ENCODE data around the gene NHS.
"Not testable (repeated sequence)": the region's sequence is repeated elsewhere in the genome, so short reads cannot be mapped to it uniquely, and the experiment has no call there.

The NHS gene

GRCh38 chrX:17553961-17554482, 179.0 kb downstream of the NHS start:
- no peaks in the 10 kb centered on the region for H3K27me3 ChIP-seq (ENCODE audit: control insufficient read depth, insufficient read depth, low read length)
- H3K4me1 ChIP-seq (ENCODE audit: control insufficient read depth, insufficient read depth, low read length) = peaks cover 27% of the 10 kb centered on the region
- no peak overlapping the region for H3K9ac ChIP-seq (ENCODE audit: low read depth, low read length)
- H3K36me3 ChIP-seq (ENCODE audit: control insufficient read depth, insufficient read depth, low read length) = no peaks in the 10 kb centered on the region
- no peak overlapping the region for H3K4me3 ChIP-seq (ENCODE audit: low read depth, low read length)
- H3K9me3 ChIP-seq (ENCODE audit: control insufficient read depth, insufficient read depth, low read length) = no peaks in the 10 kb centered on the region

- H3K4me3 ChIP-seq (ENCODE audit: low read depth, low read length) = no peak overlapping the region
- H3K4me1 ChIP-seq (ENCODE audit: control insufficient read depth, insufficient read depth, low read length) = peaks cover 26% of the 10 kb centered on the region
- H3K36me3 ChIP-seq (ENCODE audit: control insufficient read depth, insufficient read depth, low read length) = no peaks in the 10 kb centered on the region
- no peak overlapping the region for H3K9ac ChIP-seq (ENCODE audit: low read depth, low read length)
- H3K27me3 ChIP-seq (ENCODE audit: control insufficient read depth, insufficient read depth, low read length) = no peaks in the 10 kb centered on the region
- no peaks in the 10 kb centered on the region for H3K9me3 ChIP-seq (ENCODE audit: control insufficient read depth, insufficient read depth, low read length)
Measured at GRCh38 chrX:17554914-17555313, 179.9 kb downstream of the NHS start.

- H3K36me3 ChIP-seq (ENCODE audit: control insufficient read depth, insufficient read depth, low read length) = no peaks in the 10 kb centered on the region
- H3K9ac ChIP-seq (ENCODE audit: low read depth, low read length) = no peak overlapping the region
- no peaks in the 10 kb centered on the region for H3K9me3 ChIP-seq (ENCODE audit: control insufficient read depth, insufficient read depth, low read length)
- peaks cover 30% of the 10 kb centered on the region for H3K4me1 ChIP-seq (ENCODE audit: control insufficient read depth, insufficient read depth, low read length)
- no peak overlapping the region for H3K4me3 ChIP-seq (ENCODE audit: low read depth, low read length)
- H3K27me3 ChIP-seq (ENCODE audit: control insufficient read depth, insufficient read depth, low read length) = no peaks in the 10 kb centered on the region
Measured at GRCh38 chrX:17555846-17556245, 180.8 kb downstream of the NHS start.

DNA sequence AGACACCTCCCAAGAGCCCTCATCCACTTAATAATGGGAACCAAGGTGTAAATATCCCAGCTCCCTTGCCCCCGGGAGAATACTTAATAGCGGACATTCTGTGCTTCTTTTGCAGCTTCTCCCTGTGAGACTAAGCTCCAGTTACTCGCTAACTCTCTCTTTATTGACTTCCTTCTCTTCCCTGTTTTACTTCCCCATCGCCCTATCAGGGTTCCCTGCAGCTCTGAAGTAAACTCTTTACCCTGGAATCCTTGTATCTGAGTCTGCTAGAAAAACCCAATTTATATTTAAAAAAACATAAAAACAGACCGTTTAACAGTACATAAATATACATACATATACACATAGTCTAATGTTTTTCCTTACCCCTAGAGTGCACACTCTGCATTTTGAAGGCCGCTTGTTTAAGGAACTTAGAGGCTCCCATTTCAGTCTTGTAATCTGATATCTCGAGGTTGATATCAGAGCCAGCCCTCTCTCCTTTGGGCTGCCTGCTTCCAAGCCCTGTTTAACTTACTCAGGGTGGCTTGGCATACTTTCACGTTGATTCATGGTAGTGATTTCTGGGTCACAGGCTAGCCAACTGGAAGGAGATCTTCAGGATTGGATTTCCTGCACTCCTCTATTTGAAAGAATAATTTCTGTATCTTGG, 184.9 kb downstream of the NHS start:
- no peak overlapping the region for H3K4me3 ChIP-seq (ENCODE audit: low read depth, low read length)
- H3K9ac ChIP-seq (ENCODE audit: low read depth, low read length) = no peak overlapping the region
- H3K4me1 ChIP-seq (ENCODE audit: control insufficient read depth, insufficient read depth, low read length) = peaks cover 22% of the 10 kb centered on the region
- H3K36me3 ChIP-seq (ENCODE audit: control insufficient read depth, insufficient read depth, low read length) = no peaks in the 10 kb centered on the region
- H3K9me3 ChIP-seq (ENCODE audit: control insufficient read depth, insufficient read depth, low read length) = no peaks in the 10 kb centered on the region
- H3K27me3 ChIP-seq (ENCODE audit: control insufficient read depth, insufficient read depth, low read length) = no peaks in the 10 kb centered on the region

GRCh38 chrX:17560385-17560784, 185.4 kb downstream of the NHS start:
- H3K36me3 ChIP-seq (ENCODE audit: control insufficient read depth, insufficient read depth, low read length) = no peaks in the 10 kb centered on the region
- H3K4me1 ChIP-seq (ENCODE audit: control insufficient read depth, insufficient read depth, low read length) = peaks cover 20% of the 10 kb centered on the region
- no peak overlapping the region for H3K4me3 ChIP-seq (ENCODE audit: low read depth, low read length)
- H3K9me3 ChIP-seq (ENCODE audit: control insufficient read depth, insufficient read depth, low read length) = no peaks in the 10 kb centered on the region
- H3K9ac ChIP-seq (ENCODE audit: low read depth, low read length) = no peak overlapping the region
- no peaks in the 10 kb centered on the region for H3K27me3 ChIP-seq (ENCODE audit: control insufficient read depth, insufficient read depth, low read length)

DNA sequence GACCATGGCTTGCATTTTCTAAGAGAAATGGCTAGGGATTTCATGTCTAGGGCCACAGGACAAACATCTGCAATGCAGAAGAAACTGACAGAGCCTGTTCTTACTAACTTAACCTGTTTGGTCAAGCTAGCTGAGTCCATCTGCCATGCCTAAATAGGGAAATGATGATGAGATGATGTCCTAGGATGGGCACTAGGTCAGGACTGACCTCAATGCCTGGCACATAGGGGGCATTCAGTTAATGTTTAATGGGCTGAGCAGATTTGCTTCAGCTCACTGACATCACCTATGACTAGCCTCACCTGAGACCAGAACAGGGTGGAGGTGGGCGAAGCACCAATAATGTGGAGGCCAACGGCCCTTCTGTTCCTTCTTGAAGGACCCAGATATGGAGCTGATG, 188.1 kb downstream of the NHS start:
- Histone ChIP-seq H3K36me3 (ENCODE audit: control insufficient read depth, insufficient read depth, low read length) (no peaks in the 10 kb centered on the region), H3K4me1 (ENCODE audit: control insufficient read depth, insufficient read depth, low read length) (peaks cover 24% of the 10 kb centered on the region), H3K4me3 (ENCODE audit: low read depth, low read length) (no peak overlapping the region), H3K27me3 (ENCODE audit: control insufficient read depth, insufficient read depth, low read length) (no peaks in the 10 kb centered on the region), H3K9me3 (ENCODE audit: control insufficient read depth, insufficient read depth, low read length) (no peaks in the 10 kb centered on the region), H3K9ac (ENCODE audit: low read depth, low read length) (no peak overlapping the region)

DNA sequence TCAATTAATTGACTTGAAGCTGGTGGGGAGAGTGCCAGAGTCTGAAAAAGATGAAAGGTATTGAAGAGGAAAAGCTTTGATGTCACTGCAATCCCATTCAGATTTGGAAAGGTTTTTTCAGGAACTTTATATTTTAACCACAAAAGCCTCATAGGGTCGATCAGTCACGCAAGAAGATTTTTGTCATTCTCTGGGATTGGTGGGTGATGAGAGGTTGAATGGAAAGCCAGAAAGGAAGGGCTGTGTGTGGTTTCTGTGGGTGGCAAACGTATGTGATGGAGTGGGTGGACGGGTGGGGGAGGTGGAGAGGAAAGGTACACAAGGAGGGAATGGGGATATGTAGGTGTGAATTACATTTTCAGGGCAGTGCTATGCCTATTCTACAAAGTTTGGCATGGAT, 188.5 kb downstream of the NHS start:
- Histone ChIP-seq H3K27me3 (ENCODE audit: control insufficient read depth, insufficient read depth, low read length) (no peaks in the 10 kb centered on the region), H3K36me3 (ENCODE audit: control insufficient read depth, insufficient read depth, low read length) (no peaks in the 10 kb centered on the region), H3K9ac (ENCODE audit: low read depth, low read length) (no peak overlapping the region), H3K9me3 (ENCODE audit: control insufficient read depth, insufficient read depth, low read length) (no peaks in the 10 kb centered on the region), H3K4me3 (ENCODE audit: low read depth, low read length) (no peak overlapping the region), H3K4me1 (ENCODE audit: control insufficient read depth, insufficient read depth, low read length) (peaks cover 24% of the 10 kb centered on the region)

DNA sequence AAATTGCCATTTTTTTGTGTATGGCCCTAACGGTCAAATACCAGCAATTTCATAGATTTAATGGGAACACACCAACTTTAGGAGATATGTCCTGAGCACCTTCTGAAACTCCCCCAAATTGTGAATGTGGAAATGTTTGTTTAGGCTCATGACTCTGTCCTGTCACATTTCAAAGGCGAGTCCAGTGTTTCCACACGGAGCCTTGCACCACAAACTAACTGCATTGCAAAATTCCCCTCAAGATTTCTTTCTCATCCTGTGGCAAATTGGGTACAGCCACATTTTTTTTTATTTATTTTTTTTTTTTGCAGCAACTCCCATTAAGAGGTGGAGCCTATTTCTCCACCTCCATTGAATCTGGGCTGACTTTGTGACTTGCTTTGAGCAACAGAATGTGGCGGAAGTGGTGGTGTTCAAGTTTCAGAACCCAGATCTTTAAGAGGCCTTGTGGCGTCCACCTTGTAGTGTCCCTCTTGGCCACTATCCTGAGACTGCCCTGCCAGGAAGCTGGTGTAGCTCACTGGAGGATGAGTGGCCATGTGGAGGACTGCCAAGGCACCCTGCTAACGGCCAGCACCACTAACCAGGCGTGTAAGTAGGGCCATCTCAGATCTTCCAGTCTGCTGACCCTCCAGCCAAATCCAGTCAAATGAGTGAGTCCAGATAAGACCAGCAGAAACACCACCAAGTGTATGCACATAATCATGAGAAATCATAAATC, 189.8 kb downstream of the NHS start:
- Histone ChIP-seq H3K4me3 (ENCODE audit: low read depth, low read length) (no peak overlapping the region), H3K4me1 (ENCODE audit: control insufficient read depth, insufficient read depth, low read length) (peaks cover 16% of the 10 kb centered on the region), H3K36me3 (ENCODE audit: control insufficient read depth, insufficient read depth, low read length) (no peaks in the 10 kb centered on the region), H3K9me3 (ENCODE audit: control insufficient read depth, insufficient read depth, low read length) (no peaks in the 10 kb centered on the region), H3K9ac (ENCODE audit: low read depth, low read length) (no peak overlapping the region), H3K27me3 (ENCODE audit: control insufficient read depth, insufficient read depth, low read length) (no peaks in the 10 kb centered on the region)

DNA sequence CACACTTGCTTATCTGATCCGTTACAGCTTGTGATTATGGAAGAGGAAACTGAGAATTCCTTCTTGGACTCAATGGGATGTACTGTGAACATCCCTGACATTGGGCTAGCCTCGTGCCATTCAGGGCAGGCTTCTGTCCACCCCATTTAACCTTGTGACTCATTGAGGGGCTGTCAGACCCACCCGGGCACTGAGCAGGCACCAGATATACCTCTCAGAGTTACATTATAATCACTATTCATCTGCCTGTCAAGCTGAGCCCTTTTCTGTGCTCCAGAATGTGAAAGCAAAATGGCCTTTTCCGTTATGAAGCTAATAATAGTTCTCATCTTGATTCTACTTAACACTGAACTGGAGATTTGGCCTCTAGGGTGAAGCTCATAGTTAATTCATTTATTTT, 191.7 kb downstream of the NHS start:
- H3K9ac ChIP-seq (ENCODE audit: low read depth, low read length) = no peak overlapping the region
- peaks cover 6% of the 10 kb centered on the region for H3K4me1 ChIP-seq (ENCODE audit: control insufficient read depth, insufficient read depth, low read length)
- no peaks in the 10 kb centered on the region for H3K36me3 ChIP-seq (ENCODE audit: control insufficient read depth, insufficient read depth, low read length)
- H3K9me3 ChIP-seq (ENCODE audit: control insufficient read depth, insufficient read depth, low read length) = no peaks in the 10 kb centered on the region
- no peak overlapping the region for H3K4me3 ChIP-seq (ENCODE audit: low read depth, low read length)
- no peaks in the 10 kb centered on the region for H3K27me3 ChIP-seq (ENCODE audit: control insufficient read depth, insufficient read depth, low read length)

DNA sequence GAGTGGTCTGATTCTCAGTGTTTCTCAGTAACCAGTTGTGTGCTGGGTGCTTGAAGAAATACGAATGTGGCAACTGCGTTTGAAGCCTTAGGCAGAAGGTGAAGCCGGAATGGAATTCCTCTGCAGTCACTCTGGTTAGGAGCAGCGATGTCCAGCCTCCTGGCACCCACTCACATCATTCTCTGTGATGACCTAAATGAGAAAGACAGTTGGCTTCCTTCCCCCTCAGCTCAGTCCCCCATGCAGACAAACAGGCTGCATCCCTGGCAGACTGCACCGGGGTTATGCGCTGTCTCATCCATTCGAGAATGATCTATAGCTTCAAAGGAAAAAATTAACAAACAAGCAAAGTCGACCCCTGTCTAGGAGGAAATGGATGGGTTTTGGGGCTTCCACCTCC, 192.2 kb downstream of the NHS start:
- Histone ChIP-seq H3K9ac (ENCODE audit: low read depth, low read length) (no peak overlapping the region), H3K27me3 (ENCODE audit: control insufficient read depth, insufficient read depth, low read length) (no peaks in the 10 kb centered on the region), H3K36me3 (ENCODE audit: control insufficient read depth, insufficient read depth, low read length) (no peaks in the 10 kb centered on the region), H3K4me3 (ENCODE audit: low read depth, low read length) (no peak overlapping the region), H3K9me3 (ENCODE audit: control insufficient read depth, insufficient read depth, low read length) (no peaks in the 10 kb centered on the region), H3K4me1 (ENCODE audit: control insufficient read depth, insufficient read depth, low read length) (peaks cover 6% of the 10 kb centered on the region)

- Histone ChIP-seq H3K9ac (ENCODE audit: low read depth, low read length) (no peak overlapping the region), H3K27me3 (ENCODE audit: control insufficient read depth, insufficient read depth, low read length) (no peaks in the 10 kb centered on the region), H3K4me1 (ENCODE audit: control insufficient read depth, insufficient read depth, low read length) (peaks cover 6% of the 10 kb centered on the region), H3K36me3 (ENCODE audit: control insufficient read depth, insufficient read depth, low read length) (no peaks in the 10 kb centered on the region), H3K9me3 (ENCODE audit: control insufficient read depth, insufficient read depth, low read length) (no peaks in the 10 kb centered on the region), H3K4me3 (ENCODE audit: low read depth, low read length) (no peak overlapping the region)
Measured at GRCh38 chrX:17567821-17568220, 192.8 kb downstream of the NHS start.

DNA sequence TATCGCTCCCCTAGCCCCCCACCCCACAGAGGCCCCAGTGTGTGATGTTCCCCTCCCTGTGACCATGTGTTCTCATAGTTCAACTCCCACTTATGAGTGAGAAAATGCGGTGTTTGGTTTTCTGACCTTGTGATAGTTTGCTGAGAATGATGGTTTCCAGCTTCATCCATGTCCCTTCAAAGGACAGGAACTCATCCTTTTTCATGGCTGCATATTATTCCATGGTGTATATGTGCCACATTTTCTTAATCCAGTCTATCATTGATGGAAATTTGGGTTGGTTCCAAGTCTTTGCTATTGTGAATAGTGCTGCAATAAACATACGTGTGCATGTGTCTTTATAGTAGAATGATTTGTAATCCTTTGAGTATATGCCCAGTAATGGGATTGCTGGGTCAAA, 193.8 kb downstream of the NHS start:
- not testable (repeated sequence) for H3K36me3 ChIP-seq (ENCODE audit: control insufficient read depth, insufficient read depth, low read length); H3K4me3 ChIP-seq (ENCODE audit: low read depth, low read length); H3K9me3 ChIP-seq (ENCODE audit: control insufficient read depth, insufficient read depth, low read length); H3K9ac ChIP-seq (ENCODE audit: low read depth, low read length); H3K4me1 ChIP-seq (ENCODE audit: control insufficient read depth, insufficient read depth, low read length); H3K27me3 ChIP-seq (ENCODE audit: control insufficient read depth, insufficient read depth, low read length)
